HepG2 (cell line): Measurements from ENCODE around the gene TUBB8B. TPM values are rescaled to one million over a fixed set of nuclear protein-coding genes. Genes with fewer than 3 reads are reported as not detected.
"Not testable (repeated sequence)": the region's sequence is repeated elsewhere in the genome, so short reads cannot be mapped to it uniquely, and the experiment has no call there.

Source experiments
- ATAC-seq: fragments of 200-7000 bp; cut with Tn5 transposase; 3 replicates; pipeline ENCODE4 v1.9.1; 2020; ENCODE audit warnings: mild to moderate bottlenecking, moderate library complexity
- BruUV-seq: library from RNA; stranded (reverse); fragments of 400-500 nt; replicated peaks from 2 replicates; lab custom pipeline; 2021; lab: Mats Ljungman, UMichigan
- CTCF ChIA-PET: fragments of 300-600 bp; formaldehyde crosslinking; extraction: SDS; loops from one replicate; lab custom pipeline; 2021; ENCODE audit warnings: low total read pairs, inconsistent platforms, low intra/inter-chr PET ratio; lab: Yijun Ruan, JAX
- POLR2A ChIA-PET: fragments of 350-600 bp; sonication (Branson Sonifier 250); formaldehyde crosslinking; loops from one replicate; lab custom pipeline; 2020; ENCODE audit warnings: antibody characterized with exemption, inconsistent platforms; lab: Yijun Ruan, JAX
- DNase-seq: peaks from one replicate; pipeline ENCODE4 v3.0.0-alpha.2; 2015; ENCODE audit warnings: low spot score
- FAIRE-seq: peaks from 3 replicates; lab custom pipeline; 2011; peaks lifted over from hg19 to GRCh38; lab: Jason Lieb, UNC
- H2AFZ ChIP-seq: one replicate; pipeline ENCODE4 v1.6.1; 2011; ENCODE audit warnings: low read length, inconsistent platforms
- H3K27ac ChIP-seq: fragments of 300-600 bp; 3 replicates; pipeline ENCODE4 v1.8.0; 2011; ENCODE audit warnings: mixed run types, mild to moderate bottlenecking, mixed read lengths, low read length, inconsistent platforms; ENCODE audit not compliant: insufficient read depth; ENCODE audit errors: extremely low read length
- H3K27me3 ChIP-seq, 2 experiments: fragments of 200-600 bp in 1 of 2; 2 replicates in 1 of 2; 3 replicates in 1 of 2; pipeline versions ENCODE4 v1.6.0 to v1.8.0; 2011; ENCODE audit warnings: low read length in 2 of 2, mild to moderate bottlenecking in 2 of 2, moderate library complexity in 2 of 2, inconsistent platforms in 1 of 2; ENCODE audit not compliant: insufficient read depth in 2 of 2, control insufficient read depth in 1 of 2
- H3K36me3 ChIP-seq, 2 experiments: fragments of 200-600 bp in 1 of 2; replicated peaks in 1 of 2; 2 replicates in 1 of 2; 3 replicates in 1 of 2; pipeline versions ENCODE4 v1.5.1 to v1.8.0; 2011; ENCODE audit warnings: low read length in 2 of 2, inconsistent platforms in 1 of 2; ENCODE audit not compliant: insufficient read depth in 2 of 2, control insufficient read depth in 1 of 2
- H3K4me1 ChIP-seq: 2 replicates; pipeline ENCODE4 v1.5.1; 2012; ENCODE audit warnings: low read length, inconsistent platforms; ENCODE audit not compliant: insufficient read depth
- H3K4me2 ChIP-seq: 2 replicates; pipeline ENCODE4 v1.6.0; 2011; ENCODE audit warnings: low read depth, low read length, inconsistent platforms
- H3K4me3 ChIP-seq, 3 experiments: fragments of 200-600 bp in 1 of 3; sonication (generic), shearing (Covaris generic) in 1 of 3; replicated peaks in 1 of 3; 2 replicates each; pipeline ENCODE4 v1.5.1; 2011 to 2016; ENCODE audit warnings: low read length in 3 of 3, inconsistent platforms in 2 of 3, low read depth in 2 of 3, mild to moderate bottlenecking in 2 of 3, control low read depth in 1 of 3, mixed read lengths in 1 of 3; ENCODE audit not compliant: insufficient read depth in 1 of 3
- H3K79me2 ChIP-seq: one replicate; pipeline ENCODE4 v1.6.1; 2011; ENCODE audit warnings: low read length, inconsistent platforms; ENCODE audit not compliant: insufficient read depth
- H3K9ac ChIP-seq: 2 replicates; pipeline ENCODE4 v1.6.0; 2011; ENCODE audit warnings: mild to moderate bottlenecking, low read depth, low read length, inconsistent platforms; ENCODE audit not compliant: insufficient read depth
- H3K9me3 ChIP-seq: 2 replicates; pipeline ENCODE4 v1.5.1; 2012; ENCODE audit warnings: mild to moderate bottlenecking, low read length
- H4K20me1 ChIP-seq: 2 replicates; pipeline ENCODE4 v1.6.0; 2011; ENCODE audit warnings: inconsistent platforms, mild to moderate bottlenecking, low read length, moderate library complexity; ENCODE audit not compliant: insufficient read depth
- HDAC2 ChIP-seq: sonication (generic); formaldehyde crosslinking; IDR thresholded peaks from 2 replicates; pipeline ENCODE4 v1.4.0; 2020; ENCODE audit warnings: missing genetic modification reagents
- MED1 ChIP-seq: sonication (generic); formaldehyde crosslinking; IDR thresholded peaks from 2 replicates; pipeline ENCODE4 v1.4.0; 2020; ENCODE audit warnings: missing genetic modification reagents
- SALL1 ChIP-seq: sonication (generic); formaldehyde crosslinking; IDR thresholded peaks from 2 replicates; pipeline ENCODE4 v1.8.0; 2022; ENCODE audit warnings: mild to moderate bottlenecking, missing genetic modification reagents
- SP5 ChIP-seq: IDR thresholded peaks from 2 replicates; pipeline ENCODE4 v1.6.1; 2016; ENCODE audit warnings: low read depth, borderline replicate concordance
- SPEN ChIP-seq: sonication (generic); formaldehyde crosslinking; IDR thresholded peaks from 2 replicates; pipeline ENCODE4 v1.5.1; 2020; ENCODE audit warnings: low read depth, mild to moderate bottlenecking, missing genetic modification reagents
- ZBTB38 ChIP-seq: sonication (generic); formaldehyde crosslinking; IDR thresholded peaks from 2 replicates; pipeline ENCODE4 v1.5.1; 2020; ENCODE audit warnings: mild to moderate bottlenecking, missing genetic modification reagents
- whole genome bisulfite sequencing: methylation state at CpG from one replicate; pipeline ENCODE4 v1.1.6; 2017; ENCODE audit warnings: low lambda C conversion rate; 5-methylcytosine and 5-hydroxymethylcytosine counted together
- in situ Hi-C: cut with HindIII; loops from 2 replicates; pipeline ENCODE4 v1.10.0; 2017; ENCODE audit warnings: low pct_unique_long_range_greater_than_20kb; ENCODE audit not compliant: extremely low pct_ligation_motif_present
- intact Hi-C: fragments of 100-400 bp; cut with micrococcal nuclease; formaldehyde crosslinking; loops from one replicate; pipeline ENCODE4 v1.10.0; 2022; ENCODE audit not compliant: unreplicated experiment
- polyA plus RNA-seq, 8 experiments: library from polyadenylated mRNA; depleted of rRNA in 3 of 8; stranded (reverse) in 7 of 8; unstranded in 1 of 8; fragments of >200 nt; fragmentation: Illumina TruSeq in 4 of 8; extraction: Trizol in 4 of 8; gene quantifications; 2 replicates each; pipeline versions ENCODE4 v1.2.1 to v1.2.3, GENCODE V29; 2011 to 2016; ENCODE audit warnings: low read depth in 4 of 8, missing spikeins in 1 of 8, mixed read lengths in 1 of 8; ENCODE audit not compliant: insufficient read depth in 1 of 8
- total RNA-seq, 5 experiments: library from RNA; depleted of rRNA; stranded (reverse); fragments of >200 nt; fragmentation: Illumina TruSeq; extraction: Trizol; gene quantifications; 2 replicates each; pipeline ENCODE4 v1.2.3, GENCODE V29; 2016; ENCODE audit warnings: low read depth in 1 of 5
- TF ChIP-seq, protein P1 (sequence below): IDR thresholded peaks from 2 replicates; pipeline ENCODE4 v1.6.1; 2016; ENCODE audit warnings: missing compliant biosample characterization, missing genetic modification reagents, borderline replicate concordance
- TF ChIP-seq, protein P2 (sequence below): sonication (generic); formaldehyde crosslinking; IDR thresholded peaks from 2 replicates; pipeline ENCODE4 v1.4.0; 2020; ENCODE audit warnings: missing genetic modification reagents
- TF ChIP-seq, protein P3 (sequence below): sonication (generic); formaldehyde crosslinking; IDR thresholded peaks from 2 replicates; pipeline ENCODE4 v1.4.0; 2020; ENCODE audit warnings: missing genetic modification reagents
- TF ChIP-seq, protein P4 (sequence below): IDR thresholded peaks from 2 replicates; pipeline ENCODE4 v1.6.1; 2012; ENCODE audit warnings: inconsistent platforms
- TF ChIP-seq, protein P5 (sequence below): sonication (generic); formaldehyde crosslinking; IDR thresholded peaks from 2 replicates; pipeline ENCODE4 v1.5.1; 2020; ENCODE audit warnings: mild to moderate bottlenecking, missing genetic modification reagents, moderate library complexity
- TF ChIP-seq, protein P6 (sequence below): sonication (generic); formaldehyde crosslinking; IDR thresholded peaks from 2 replicates; pipeline ENCODE4 v1.4.0; 2020; ENCODE audit warnings: missing genetic modification reagents

The TUBB8B gene
- total and polyA plus RNA-seq, 2 of the 13 experiments (the other 11 are each of a cell fraction or from before 2014, with no cell fraction given) = 0.71 to 6.7 TPM

DNA sequence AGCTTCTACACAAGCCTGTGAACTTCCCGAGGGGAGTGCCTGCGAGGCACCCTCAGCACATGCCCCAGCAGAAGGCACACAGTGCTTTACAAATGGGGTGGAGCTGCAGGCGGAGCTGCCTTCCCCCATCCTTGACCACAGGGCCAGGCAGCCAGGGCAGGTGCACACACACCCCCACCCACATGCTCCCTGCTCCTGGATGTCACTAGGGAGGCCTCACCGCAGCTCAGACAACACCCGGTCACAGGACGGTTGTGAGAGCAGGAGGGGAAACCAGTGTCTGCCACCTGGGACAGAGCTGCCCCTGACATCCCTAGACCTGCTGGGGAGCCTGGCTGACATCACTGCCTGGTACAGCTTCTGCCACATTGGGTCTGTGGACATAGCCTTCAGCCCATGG, 39.7 kb upstream of the TUBB8B start:
- H3K79me2 ChIP-seq, H3K9ac ChIP-seq, H3K27me3 ChIP-seq, FAIRE-seq, H3K4me3 ChIP-seq, intact Hi-C loops, POLR2A ChIA-PET, H3K36me3 ChIP-seq, BruUV-seq, CTCF ChIA-PET, H3K4me2 ChIP-seq, H3K9me3 ChIP-seq, H2AFZ ChIP-seq, in situ Hi-C loops, H4K20me1 ChIP-seq: not testable (repeated sequence)
- DNase-seq = peak; percentile 43
- peak overlapping the region; percentile 33 for H3K27ac ChIP-seq
- peak; percentile 70 for ATAC-seq
- WGBS = 17% methylated on average over 2 of the region's 6 CpGs
- peaks cover 45% of the 10 kb centered on the region for H3K4me1 ChIP-seq
- peak; percentile 49 for TF ChIP-seq ZBTB38 (CRISPR knock-in tag)
- TF ChIP-seq, protein P1, sequence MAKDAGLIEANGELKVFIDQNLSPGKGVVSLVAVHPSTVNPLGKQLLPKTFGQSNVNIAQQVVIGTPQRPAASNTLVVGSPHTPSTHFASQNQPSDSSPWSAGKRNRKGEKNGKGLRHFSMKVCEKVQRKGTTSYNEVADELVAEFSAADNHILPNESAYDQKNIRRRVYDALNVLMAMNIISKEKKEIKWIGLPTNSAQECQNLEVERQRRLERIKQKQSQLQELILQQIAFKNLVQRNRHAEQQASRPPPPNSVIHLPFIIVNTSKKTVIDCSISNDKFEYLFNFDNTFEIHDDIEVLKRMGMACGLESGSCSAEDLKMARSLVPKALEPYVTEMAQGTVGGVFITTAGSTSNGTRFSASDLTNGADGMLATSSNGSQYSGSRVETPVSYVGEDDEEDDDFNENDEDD (CRISPR knock-in tag) = peak; percentile 80; the same call in 1 of the 2 replicates
- 0 out of 2 replicates have a peak, but pooled peaks have one; percentile 35 for TF ChIP-seq SPEN (CRISPR knock-in tag)
- TF ChIP-seq, protein P2, sequence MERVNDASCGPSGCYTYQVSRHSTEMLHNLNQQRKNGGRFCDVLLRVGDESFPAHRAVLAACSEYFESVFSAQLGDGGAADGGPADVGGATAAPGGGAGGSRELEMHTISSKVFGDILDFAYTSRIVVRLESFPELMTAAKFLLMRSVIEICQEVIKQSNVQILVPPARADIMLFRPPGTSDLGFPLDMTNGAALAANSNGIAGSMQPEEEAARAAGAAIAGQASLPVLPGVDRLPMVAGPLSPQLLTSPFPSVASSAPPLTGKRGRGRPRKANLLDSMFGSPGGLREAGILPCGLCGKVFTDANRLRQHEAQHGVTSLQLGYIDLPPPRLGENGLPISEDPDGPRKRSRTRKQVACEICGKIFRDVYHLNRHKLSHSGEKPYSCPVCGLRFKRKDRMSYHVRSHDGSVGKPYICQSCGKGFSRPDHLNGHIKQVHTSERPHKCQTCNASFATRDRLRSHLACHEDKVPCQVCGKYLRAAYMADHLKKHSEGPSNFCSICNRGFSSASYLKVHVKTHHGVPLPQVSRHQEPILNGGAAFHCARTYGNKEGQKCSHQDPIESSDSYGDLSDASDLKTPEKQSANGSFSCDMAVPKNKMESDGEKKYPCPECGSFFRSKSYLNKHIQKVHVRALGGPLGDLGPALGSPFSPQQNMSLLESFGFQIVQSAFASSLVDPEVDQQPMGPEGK = peak; percentile 20; the same call in 1 of the 2 replicates
- peak; percentile 77; the same call in 1 of the 2 replicates for TF ChIP-seq SP5 (CRISPR knock-in tag)
- 0 out of 2 replicates have a peak, but pooled peaks have one; percentile 20 for TF ChIP-seq SALL1
- TF ChIP-seq, protein P3, sequence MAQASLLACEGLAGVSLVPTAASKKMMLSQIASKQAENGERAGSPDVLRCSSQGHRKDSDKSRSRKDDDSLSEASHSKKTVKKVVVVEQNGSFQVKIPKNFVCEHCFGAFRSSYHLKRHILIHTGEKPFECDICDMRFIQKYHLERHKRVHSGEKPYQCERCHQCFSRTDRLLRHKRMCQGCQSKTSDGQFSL (CRISPR knock-in tag) = peak; percentile 86; the same call in 1 of the 2 replicates
- TF ChIP-seq, protein P4, sequence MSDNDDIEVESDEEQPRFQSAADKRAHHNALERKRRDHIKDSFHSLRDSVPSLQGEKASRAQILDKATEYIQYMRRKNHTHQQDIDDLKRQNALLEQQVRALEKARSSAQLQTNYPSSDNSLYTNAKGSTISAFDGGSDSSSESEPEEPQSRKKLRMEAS = peak; percentile 84
- peak; percentile 20; the same call in 1 of the 2 replicates for TF ChIP-seq HDAC2 (CRISPR knock-in tag)
- TF ChIP-seq, protein P5, sequence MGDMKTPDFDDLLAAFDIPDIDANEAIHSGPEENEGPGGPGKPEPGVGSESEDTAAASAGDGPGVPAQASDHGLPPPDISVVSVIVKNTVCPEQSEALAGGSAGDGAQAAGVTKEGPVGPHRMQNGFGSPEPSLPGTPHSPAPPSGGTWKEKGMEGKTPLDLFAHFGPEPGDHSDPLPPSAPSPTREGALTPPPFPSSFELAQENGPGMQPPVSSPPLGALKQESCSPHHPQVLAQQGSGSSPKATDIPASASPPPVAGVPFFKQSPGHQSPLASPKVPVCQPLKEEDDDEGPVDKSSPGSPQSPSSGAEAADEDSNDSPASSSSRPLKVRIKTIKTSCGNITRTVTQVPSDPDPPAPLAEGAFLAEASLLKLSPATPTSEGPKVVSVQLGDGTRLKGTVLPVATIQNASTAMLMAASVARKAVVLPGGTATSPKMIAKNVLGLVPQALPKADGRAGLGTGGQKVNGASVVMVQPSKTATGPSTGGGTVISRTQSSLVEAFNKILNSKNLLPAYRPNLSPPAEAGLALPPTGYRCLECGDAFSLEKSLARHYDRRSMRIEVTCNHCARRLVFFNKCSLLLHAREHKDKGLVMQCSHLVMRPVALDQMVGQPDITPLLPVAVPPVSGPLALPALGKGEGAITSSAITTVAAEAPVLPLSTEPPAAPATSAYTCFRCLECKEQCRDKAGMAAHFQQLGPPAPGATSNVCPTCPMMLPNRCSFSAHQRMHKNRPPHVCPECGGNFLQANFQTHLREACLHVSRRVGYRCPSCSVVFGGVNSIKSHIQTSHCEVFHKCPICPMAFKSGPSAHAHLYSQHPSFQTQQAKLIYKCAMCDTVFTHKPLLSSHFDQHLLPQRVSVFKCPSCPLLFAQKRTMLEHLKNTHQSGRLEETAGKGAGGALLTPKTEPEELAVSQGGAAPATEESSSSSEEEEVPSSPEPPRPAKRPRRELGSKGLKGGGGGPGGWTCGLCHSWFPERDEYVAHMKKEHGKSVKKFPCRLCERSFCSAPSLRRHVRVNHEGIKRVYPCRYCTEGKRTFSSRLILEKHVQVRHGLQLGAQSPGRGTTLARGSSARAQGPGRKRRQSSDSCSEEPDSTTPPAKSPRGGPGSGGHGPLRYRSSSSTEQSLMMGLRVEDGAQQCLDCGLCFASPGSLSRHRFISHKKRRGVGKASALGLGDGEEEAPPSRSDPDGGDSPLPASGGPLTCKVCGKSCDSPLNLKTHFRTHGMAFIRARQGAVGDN (CRISPR knock-in tag) = peak; percentile 91
- TF ChIP-seq, protein P6, sequence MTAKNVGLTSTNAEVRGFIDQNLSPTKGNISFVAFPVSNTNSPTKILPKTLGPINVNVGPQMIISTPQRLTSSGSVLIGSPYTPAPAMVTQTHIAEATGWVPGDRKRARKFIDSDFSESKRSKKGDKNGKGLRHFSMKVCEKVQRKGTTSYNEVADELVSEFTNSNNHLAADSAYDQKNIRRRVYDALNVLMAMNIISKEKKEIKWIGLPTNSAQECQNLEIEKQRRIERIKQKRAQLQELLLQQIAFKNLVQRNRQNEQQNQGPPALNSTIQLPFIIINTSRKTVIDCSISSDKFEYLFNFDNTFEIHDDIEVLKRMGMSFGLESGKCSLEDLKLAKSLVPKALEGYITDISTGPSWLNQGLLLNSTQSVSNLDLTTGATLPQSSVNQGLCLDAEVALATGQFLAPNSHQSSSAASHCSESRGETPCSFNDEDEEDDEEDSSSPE (CRISPR knock-in tag) = peak; percentile 58
- 0 out of 2 replicates have a peak, but pooled peaks have one; percentile 6 for TF ChIP-seq MED1 (CRISPR knock-in tag)
